ENCODE results near the gene RTCB.

GRCh38 chr22:32411829-32412592 lies at the start of gene RTCB:
- TF ChIP-seq, protein P1, sequence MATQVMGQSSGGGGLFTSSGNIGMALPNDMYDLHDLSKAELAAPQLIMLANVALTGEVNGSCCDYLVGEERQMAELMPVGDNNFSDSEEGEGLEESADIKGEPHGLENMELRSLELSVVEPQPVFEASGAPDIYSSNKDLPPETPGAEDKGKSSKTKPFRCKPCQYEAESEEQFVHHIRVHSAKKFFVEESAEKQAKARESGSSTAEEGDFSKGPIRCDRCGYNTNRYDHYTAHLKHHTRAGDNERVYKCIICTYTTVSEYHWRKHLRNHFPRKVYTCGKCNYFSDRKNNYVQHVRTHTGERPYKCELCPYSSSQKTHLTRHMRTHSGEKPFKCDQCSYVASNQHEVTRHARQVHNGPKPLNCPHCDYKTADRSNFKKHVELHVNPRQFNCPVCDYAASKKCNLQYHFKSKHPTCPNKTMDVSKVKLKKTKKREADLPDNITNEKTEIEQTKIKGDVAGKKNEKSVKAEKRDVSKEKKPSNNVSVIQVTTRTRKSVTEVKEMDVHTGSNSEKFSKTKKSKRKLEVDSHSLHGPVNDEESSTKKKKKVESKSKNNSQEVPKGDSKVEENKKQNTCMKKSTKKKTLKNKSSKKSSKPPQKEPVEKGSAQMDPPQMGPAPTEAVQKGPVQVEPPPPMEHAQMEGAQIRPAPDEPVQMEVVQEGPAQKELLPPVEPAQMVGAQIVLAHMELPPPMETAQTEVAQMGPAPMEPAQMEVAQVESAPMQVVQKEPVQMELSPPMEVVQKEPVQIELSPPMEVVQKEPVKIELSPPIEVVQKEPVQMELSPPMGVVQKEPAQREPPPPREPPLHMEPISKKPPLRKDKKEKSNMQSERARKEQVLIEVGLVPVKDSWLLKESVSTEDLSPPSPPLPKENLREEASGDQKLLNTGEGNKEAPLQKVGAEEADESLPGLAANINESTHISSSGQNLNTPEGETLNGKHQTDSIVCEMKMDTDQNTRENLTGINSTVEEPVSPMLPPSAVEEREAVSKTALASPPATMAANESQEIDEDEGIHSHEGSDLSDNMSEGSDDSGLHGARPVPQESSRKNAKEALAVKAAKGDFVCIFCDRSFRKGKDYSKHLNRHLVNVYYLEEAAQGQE (IDR thresholded peaks at IDR 0.05; ENCODE audit: low read depth) = no peak
- TF ChIP-seq TCF12 (IDR thresholded peaks at IDR 0.05; ENCODE audit: low read depth) (0 out of 2 replicates have a peak, but pooled peaks have one; percentile 19), EP300 (IDR thresholded peaks at IDR 0.05; ENCODE audit: borderline replicate concordance) (no peak), TAF1 (IDR thresholded peaks at IDR 0.05; ENCODE audit: low read depth) (peak; percentile 76), TEAD4 (IDR thresholded peaks at IDR 0.05) (no peak), RAD21 (IDR thresholded peaks at IDR 0.05; ENCODE audit: low read depth) (no peak), ZBTB7A (IDR thresholded peaks at IDR 0.05; ENCODE audit: low read depth) (no peak)
- TF ChIP-seq, protein P2, sequence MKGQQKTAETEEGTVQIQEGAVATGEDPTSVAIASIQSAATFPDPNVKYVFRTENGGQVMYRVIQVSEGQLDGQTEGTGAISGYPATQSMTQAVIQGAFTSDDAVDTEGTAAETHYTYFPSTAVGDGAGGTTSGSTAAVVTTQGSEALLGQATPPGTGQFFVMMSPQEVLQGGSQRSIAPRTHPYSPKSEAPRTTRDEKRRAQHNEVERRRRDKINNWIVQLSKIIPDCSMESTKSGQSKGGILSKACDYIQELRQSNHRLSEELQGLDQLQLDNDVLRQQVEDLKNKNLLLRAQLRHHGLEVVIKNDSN (IDR thresholded peaks at IDR 0.05) = no peak
